ENCODE results near the gene THBD. TPM values are rescaled to one million over a fixed set of nuclear protein-coding genes. Genes with fewer than 3 reads are reported as not detected.

The THBD gene
- total RNA-seq, 2 donors from 2014 or later: 0.13 TPM; not detected in 1

GRCh38 chr20:23024701-23025100 lies 24.8 kb downstream of the THBD start:
- no peaks in the 10 kb centered on the region for H3K36me3 Mint-ChIP-seq (ENCODE audit: low read depth)
- ATAC-seq (replicated peaks): no peak

DNA sequence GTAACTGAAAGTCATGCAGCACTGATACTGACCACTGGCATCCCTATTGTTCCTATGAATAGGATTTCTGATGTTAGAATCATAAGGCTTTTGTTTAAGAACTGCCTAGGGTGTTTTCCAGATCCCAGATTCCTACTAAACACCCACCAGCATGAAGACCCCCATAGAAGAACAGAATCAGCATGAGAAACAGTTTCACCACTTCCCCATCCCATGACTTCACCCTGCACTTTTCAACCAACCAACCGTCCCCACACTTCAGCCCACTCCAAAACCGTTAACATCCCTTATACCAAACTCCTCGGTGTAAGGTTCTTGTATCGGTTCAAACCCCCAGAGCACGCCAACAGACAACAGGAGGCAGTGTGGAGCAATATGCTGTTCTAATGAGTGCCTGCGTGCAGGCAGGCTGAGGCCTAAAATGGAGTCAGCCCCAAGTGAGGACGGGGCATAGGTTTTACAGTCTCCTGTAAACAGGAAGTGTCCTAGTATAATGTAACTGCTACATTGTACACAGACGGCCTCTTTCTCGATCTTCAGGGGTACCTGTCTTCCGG lies 25.8 kb downstream of the THBD start:
- H3K27ac Mint-ChIP-seq: no peak overlapping the region
- no peaks in the 10 kb centered on the region for H3K9me3 Mint-ChIP-seq
- ATAC-seq (replicated peaks): no peak
- no peaks in the 10 kb centered on the region for H3K4me1 Mint-ChIP-seq
- H3K27me3 Mint-ChIP-seq: no peaks in the 10 kb centered on the region
- no peak overlapping the region for H3K4me3 Mint-ChIP-seq
- no peaks in the 10 kb centered on the region for H3K36me3 Mint-ChIP-seq (ENCODE audit: low read depth)

More at GRCh38 chr20:23024701-23025100, 24.8 kb downstream of the THBD start:
- no peaks in the 10 kb centered on the region for H3K27me3 Mint-ChIP-seq
- H3K9me3 Mint-ChIP-seq: no peaks in the 10 kb centered on the region
- no peak overlapping the region for H3K4me3 Mint-ChIP-seq
- H3K27ac Mint-ChIP-seq: no peak overlapping the region
- H3K4me1 Mint-ChIP-seq: no peaks in the 10 kb centered on the region

- no peak overlapping the region for H3K4me3 Mint-ChIP-seq
- no peak overlapping the region for H3K27ac Mint-ChIP-seq
- H3K4me1 Mint-ChIP-seq: no peaks in the 10 kb centered on the region
- no peak for ATAC-seq (replicated peaks)
- H3K9me3 Mint-ChIP-seq: no peaks in the 10 kb centered on the region
- H3K36me3 Mint-ChIP-seq (ENCODE audit: low read depth): no peaks in the 10 kb centered on the region
- no peaks in the 10 kb centered on the region for H3K27me3 Mint-ChIP-seq
These were observed 26.6 kb downstream of the THBD start for GRCh38 chr20:23022849-23023248.

- no peak overlapping the region for H3K4me3 Mint-ChIP-seq
These were observed 27.5 kb downstream of the THBD start for GRCh38 chr20:23021951-23022350.

DNA sequence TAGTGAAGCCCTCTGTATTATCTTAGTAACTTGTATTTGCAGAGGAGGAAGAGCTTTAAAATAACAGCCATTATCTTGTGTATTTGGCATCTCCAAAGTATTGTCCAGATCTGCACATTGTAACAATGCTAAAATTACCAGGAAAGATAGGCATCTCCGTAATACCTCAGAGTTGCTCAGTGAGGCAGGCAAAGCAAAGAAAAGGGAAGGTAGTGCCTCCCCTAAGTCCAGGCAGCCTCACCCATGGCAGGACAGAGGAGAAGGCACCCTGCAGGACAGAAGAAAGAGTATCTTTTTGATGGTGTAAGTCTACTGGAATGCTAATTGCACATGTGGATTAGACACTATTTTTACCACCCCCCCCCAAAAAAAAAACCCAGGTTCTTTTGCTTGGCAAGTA lies 27.9 kb downstream of the THBD start:
- Mint-ChIP-seq H3K9me3 (no peaks in the 10 kb centered on the region), H3K27ac (no peak overlapping the region), H3K4me1 (no peaks in the 10 kb centered on the region), H3K36me3 (ENCODE audit: low read depth) (no peaks in the 10 kb centered on the region), H3K4me3 (no peak overlapping the region), H3K27me3 (no peaks in the 10 kb centered on the region)
- ATAC-seq (replicated peaks): no peak

More at GRCh38 chr20:23021951-23022350, 27.5 kb downstream of the THBD start:
- H3K27ac Mint-ChIP-seq: no peak overlapping the region
- ATAC-seq (replicated peaks): no peak
- no peaks in the 10 kb centered on the region for H3K9me3 Mint-ChIP-seq
- no peaks in the 10 kb centered on the region for H3K36me3 Mint-ChIP-seq (ENCODE audit: low read depth)
- H3K27me3 Mint-ChIP-seq: no peaks in the 10 kb centered on the region
- no peaks in the 10 kb centered on the region for H3K4me1 Mint-ChIP-seq

DNA sequence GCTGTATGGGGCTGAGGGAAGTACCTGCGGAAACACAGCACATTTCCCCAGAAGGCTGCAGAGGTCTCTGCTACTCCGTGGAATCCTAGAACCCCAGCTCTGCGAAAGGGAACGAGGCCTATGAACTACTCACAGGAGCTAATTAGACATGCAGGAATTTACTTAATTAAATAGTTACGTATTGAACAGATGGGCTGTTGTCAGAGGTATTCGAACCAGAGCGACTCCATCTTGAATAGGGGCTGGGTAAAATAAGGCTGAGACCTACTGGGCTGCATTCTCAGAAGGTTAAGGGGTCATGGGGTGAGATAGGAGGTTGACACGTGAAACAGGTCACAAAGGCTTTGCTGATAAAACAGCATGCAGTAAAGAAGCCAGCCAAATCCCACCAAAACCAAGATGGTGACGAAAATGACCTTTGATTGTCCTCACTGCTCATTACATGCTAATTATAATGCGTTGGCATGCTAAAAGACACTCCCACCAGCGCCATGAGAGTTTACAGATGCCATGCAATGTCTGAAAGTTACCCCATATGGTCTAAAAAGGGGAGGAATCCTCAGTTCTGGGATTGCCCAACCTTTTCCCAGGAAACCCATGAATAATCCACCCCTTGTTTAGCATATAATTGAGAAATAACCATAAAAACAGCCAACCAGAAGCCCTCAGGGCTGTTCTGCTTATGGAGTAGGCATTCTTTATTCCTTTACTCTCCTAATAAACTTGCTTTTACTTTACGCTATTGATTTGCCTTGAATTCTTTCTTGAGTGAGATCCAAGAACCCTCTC lies 29.0 kb downstream of the THBD start:
- Mint-ChIP-seq H3K9me3 (no peaks in the 10 kb centered on the region), H3K4me3 (no peak overlapping the region), H3K27me3 (no peaks in the 10 kb centered on the region), H3K4me1 (no peaks in the 10 kb centered on the region), H3K36me3 (ENCODE audit: low read depth) (no peaks in the 10 kb centered on the region), H3K27ac (no peak overlapping the region)
- ATAC-seq (replicated peaks): no peak

- H3K9me3 Mint-ChIP-seq: no peaks in the 10 kb centered on the region
- no peaks in the 10 kb centered on the region for H3K4me1 Mint-ChIP-seq
- no peaks in the 10 kb centered on the region for H3K27me3 Mint-ChIP-seq
- ATAC-seq (replicated peaks): no peak
- no peaks in the 10 kb centered on the region for H3K36me3 Mint-ChIP-seq (ENCODE audit: low read depth)
- no peak overlapping the region for H3K4me3 Mint-ChIP-seq
- no peak overlapping the region for H3K27ac Mint-ChIP-seq
These were observed 30.1 kb downstream of the THBD start for GRCh38 chr20:23019403-23019802.

GRCh38 chr20:23018941-23019340 lies 30.5 kb downstream of the THBD start:
- Mint-ChIP-seq H3K9me3 (no peaks in the 10 kb centered on the region), H3K36me3 (ENCODE audit: low read depth) (no peaks in the 10 kb centered on the region), H3K4me3 (no peak overlapping the region), H3K4me1 (no peaks in the 10 kb centered on the region), H3K27me3 (no peaks in the 10 kb centered on the region), H3K27ac (no peak overlapping the region)
- ATAC-seq (replicated peaks): no peak

- Mint-ChIP-seq H3K4me1 (no peaks in the 10 kb centered on the region), H3K27me3 (no peaks in the 10 kb centered on the region), H3K9me3 (no peaks in the 10 kb centered on the region), H3K36me3 (ENCODE audit: low read depth) (no peaks in the 10 kb centered on the region), H3K4me3 (no peak overlapping the region), H3K27ac (no peak overlapping the region)
- no peak for ATAC-seq (replicated peaks)
These were observed 31.0 kb downstream of the THBD start for GRCh38 chr20:23018432-23018831.

- H3K36me3 Mint-ChIP-seq (ENCODE audit: low read depth): no peaks in the 10 kb centered on the region
- no peak for ATAC-seq (replicated peaks)
- H3K27ac Mint-ChIP-seq: no peak overlapping the region
- no peaks in the 10 kb centered on the region for H3K4me1 Mint-ChIP-seq
- no peaks in the 10 kb centered on the region for H3K27me3 Mint-ChIP-seq
- H3K9me3 Mint-ChIP-seq: no peaks in the 10 kb centered on the region
- no peak overlapping the region for H3K4me3 Mint-ChIP-seq
These were observed 32.0 kb downstream of the THBD start for GRCh38 chr20:23017516-23017915.

DNA sequence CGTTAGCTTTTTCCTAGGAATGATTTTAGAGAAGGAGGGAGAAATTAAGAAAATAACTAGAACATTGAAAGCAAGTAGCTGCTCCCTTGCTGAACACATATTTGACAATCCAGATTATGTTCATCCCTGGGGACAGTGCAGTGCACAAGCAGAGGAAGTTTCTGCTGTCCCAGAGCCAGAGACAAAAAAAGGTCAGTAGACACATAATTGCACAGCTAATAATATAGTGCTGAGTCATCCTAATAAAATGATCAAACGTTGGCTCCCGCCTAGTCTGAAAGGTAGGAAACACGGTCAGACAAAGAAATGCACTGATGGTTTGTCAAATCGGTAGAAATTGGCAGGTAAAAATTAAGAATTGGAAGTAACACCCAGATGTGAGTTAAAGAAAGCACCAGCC lies 36.0 kb downstream of the THBD start:
- no peak for ATAC-seq (replicated peaks)
- H3K27me3 Mint-ChIP-seq: peaks cover 3% of the 10 kb centered on the region
- no peaks in the 10 kb centered on the region for H3K4me1 Mint-ChIP-seq
- H3K27ac Mint-ChIP-seq: no peak overlapping the region
- H3K9me3 Mint-ChIP-seq: no peaks in the 10 kb centered on the region
- H3K4me3 Mint-ChIP-seq: no peak overlapping the region
- no peaks in the 10 kb centered on the region for H3K36me3 Mint-ChIP-seq (ENCODE audit: low read depth)

DNA sequence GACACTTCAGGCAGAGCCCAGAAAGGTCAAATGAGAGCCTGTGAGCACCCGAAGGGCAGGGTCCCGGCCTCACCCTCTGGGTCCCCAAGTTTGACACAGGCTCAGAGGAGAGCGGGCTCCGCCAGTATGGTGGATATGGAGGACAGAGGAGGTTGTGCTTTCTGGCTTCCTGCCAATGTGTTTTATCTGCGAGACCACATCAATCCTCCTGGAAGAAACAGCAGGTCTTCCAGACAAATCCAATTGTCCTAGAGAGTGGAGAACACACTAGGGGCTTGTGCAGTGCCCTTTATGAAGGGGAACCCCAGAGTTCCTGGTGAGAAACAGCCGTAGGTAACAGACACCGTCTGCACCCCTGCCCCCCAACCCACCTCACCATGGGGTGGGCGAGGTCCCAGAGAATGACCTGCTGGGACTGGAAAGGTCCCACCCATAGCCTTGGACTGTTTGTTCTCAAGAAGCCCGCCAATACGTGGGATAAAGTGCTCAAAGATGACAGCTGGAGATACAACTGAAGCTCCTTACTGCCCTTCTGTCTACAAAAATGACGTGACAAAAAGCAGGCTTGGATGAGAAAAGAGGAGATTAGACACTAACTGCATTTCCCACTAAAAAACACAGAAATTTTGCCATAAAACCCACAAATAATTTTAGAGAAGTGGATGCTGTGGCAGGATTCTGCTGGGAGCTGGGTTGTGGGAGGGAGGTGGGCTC lies 38.3 kb downstream of the THBD start:
- Mint-ChIP-seq H3K9me3 (no peaks in the 10 kb centered on the region), H3K4me1 (no peaks in the 10 kb centered on the region), H3K27ac (no peak overlapping the region), H3K36me3 (ENCODE audit: low read depth) (no peaks in the 10 kb centered on the region), H3K4me3 (no peak overlapping the region), H3K27me3 (peaks cover 3% of the 10 kb centered on the region)
- no peak for ATAC-seq (replicated peaks)

DNA sequence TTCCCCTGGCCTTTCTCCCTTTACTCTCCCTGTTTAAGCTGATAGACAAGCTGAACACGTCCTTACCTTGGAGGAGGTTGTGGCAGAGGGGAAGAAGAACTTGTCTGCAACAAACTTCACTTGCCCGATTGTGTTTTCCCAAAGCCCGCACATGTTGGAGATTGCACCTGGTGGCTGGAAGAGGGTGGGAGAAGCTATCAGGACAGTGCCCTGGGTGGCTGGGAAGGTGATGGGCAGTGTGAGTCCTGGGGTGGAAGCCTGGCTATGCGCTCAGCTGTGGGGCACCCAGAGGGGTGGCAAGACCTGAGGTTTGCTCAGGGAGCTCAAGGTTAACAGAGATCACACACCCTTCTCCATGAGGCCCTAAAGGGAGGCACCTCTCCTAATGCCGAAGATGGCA lies 39.4 kb downstream of the THBD start:
- no peaks in the 10 kb centered on the region for H3K36me3 Mint-ChIP-seq (ENCODE audit: low read depth)

DNA sequence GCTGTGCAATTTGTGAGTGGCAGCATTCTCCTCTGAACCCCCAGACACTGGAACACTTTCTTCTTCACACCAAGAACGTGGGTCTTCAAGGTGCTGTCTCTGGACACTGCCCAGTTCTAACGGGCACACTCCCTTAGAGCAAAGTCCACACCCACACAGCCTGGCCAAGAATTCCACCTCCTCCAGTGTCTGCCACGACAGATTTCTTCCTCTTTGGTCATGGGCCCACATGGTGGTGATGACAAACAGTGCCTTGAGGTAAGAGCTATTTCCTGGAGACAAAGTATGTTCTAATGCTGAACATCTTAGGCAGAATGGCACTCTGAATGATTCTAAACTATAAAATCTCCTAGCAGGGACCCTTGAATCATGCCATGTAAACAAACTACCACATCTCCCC lies 39.8 kb downstream of the THBD start:
- no peak for ATAC-seq (replicated peaks)
- H3K27ac Mint-ChIP-seq: no peak overlapping the region
- no peaks in the 10 kb centered on the region for H3K36me3 Mint-ChIP-seq (ENCODE audit: low read depth)
- H3K4me3 Mint-ChIP-seq: no peak overlapping the region
- H3K9me3 Mint-ChIP-seq: no peaks in the 10 kb centered on the region
- H3K4me1 Mint-ChIP-seq: no peaks in the 10 kb centered on the region
- peaks cover 3% of the 10 kb centered on the region for H3K27me3 Mint-ChIP-seq

More for the DNA sequence above, 39.4 kb downstream of the THBD start:
- Mint-ChIP-seq H3K27me3 (peaks cover 3% of the 10 kb centered on the region), H3K27ac (no peak overlapping the region), H3K9me3 (no peaks in the 10 kb centered on the region), H3K4me3 (no peak overlapping the region), H3K4me1 (no peaks in the 10 kb centered on the region)
- ATAC-seq (replicated peaks): no peak

- ATAC-seq (replicated peaks): no peak
- Mint-ChIP-seq H3K4me1 (no peaks in the 10 kb centered on the region), H3K27me3 (peaks cover 3% of the 10 kb centered on the region), H3K36me3 (ENCODE audit: low read depth) (no peaks in the 10 kb centered on the region), H3K9me3 (no peaks in the 10 kb centered on the region), H3K4me3 (no peak overlapping the region), H3K27ac (no peak overlapping the region)
These were observed 40.8 kb downstream of the THBD start for GRCh38 chr20:23008667-23009066.

All from activated T-helper 17 cell treated with anti-CD3 and anti-CD28 coated beads, Interleukin-2, amount 50 U/mL, for 72 hours (primary cell).